ENCODE results near the gene ACOT8. TPM values are rescaled to one million over a fixed set of nuclear protein-coding genes. Genes with fewer than 3 reads are reported as not detected.

The ACOT8 gene
- polyA plus RNA-seq, 2 of the 4 experiments (the other 2 are of a cell fraction) = 14.0 to 18.5 TPM

- POLR2A ChIA-PET = interaction anchor here (1.6 kb wide), 1 partner anchor 54 kb away, joined by 4 read pairs; the partner anchor contains the start of gene ZSWIM1
- ATAC-seq = peak in 1 of 2 experiments; percentile 18; a peak in 1 of 6 replicates
Observed at GRCh38 chr20:45826381-45827019, 30.7 kb downstream of the ACOT8 start.

GRCh38 chr20:45823949-45824835, 33.0 kb downstream of the ACOT8 start:
- no peak for TF ChIP-seq ZC3H11A (IDR thresholded peaks at IDR 0.05)
- no peak for TF ChIP-seq CBX2 (IDR thresholded peaks at IDR 0.05; ENCODE audit: borderline replicate concordance, low read depth)
- no peak for TF ChIP-seq CHD2 (IDR thresholded peaks at IDR 0.05; ENCODE audit: low read length, partially characterized antibody)
- no peak for TF ChIP-seq CEBPB (IDR thresholded peaks at IDR 0.05)
- TF ChIP-seq CTCF (IDR thresholded peaks at IDR 0.05) = no peak; the same call in 2 of the 3 replicates
- no peak for TF ChIP-seq JUNB (IDR thresholded peaks at IDR 0.05)
- no peak for TF ChIP-seq REST (IDR thresholded peaks at IDR 0.05)
- 0 out of 3 replicates have a peak, but pooled peaks have one; percentile 18 for TF ChIP-seq SMC3 (IDR thresholded peaks at IDR 0.05)
- no peak for TF ChIP-seq MYC (IDR thresholded peaks at IDR 0.05; ENCODE audit: borderline replicate concordance, low read length)
- no peak for TF ChIP-seq EHMT2 (IDR thresholded peaks at IDR 0.05; ENCODE audit: low read depth)
- TF ChIP-seq ZNF302 (CRISPR knock-in tag; IDR thresholded peaks at IDR 0.05) = no peak
- TF ChIP-seq RAD21 (conservative IDR thresholded peaks at IDR 0.05 in 1 of 2, IDR thresholded peaks at IDR 0.05 in 1 of 2) = peak; percentile 40 to 57
- no peak for TF ChIP-seq ELK1 (IDR thresholded peaks at IDR 0.05; ENCODE audit: low read depth, low read length)
- no peak for TF ChIP-seq KDM1A (IDR thresholded peaks at IDR 0.05; ENCODE audit: low read depth)
- no peak for TF ChIP-seq ZSCAN20 (CRISPR knock-in tag; IDR thresholded peaks at IDR 0.05)
- H3K9me3 ChIP-seq = no peaks in the 10 kb centered on the region
- no peak for FAIRE-seq
- ChIA-PET POLR2A (interaction anchor here (0.9 kb wide), 1 partner anchor 59 kb away, joined by 3 read pairs; no protein-coding TSS in a partner anchor), CTCF (interaction anchor here (0.9 to 1.7 kb wide), 9 partner anchors 9 to 190 kb away, joined by 3 to 8 read pairs (median 3); partner anchors contain the start of gene SNX21)
- WGBS (ENCODE audit: missing lambda C conversion rate) = 73% methylated on average over 50 of the region's 57 CpGs
- peak in 1 of 2 experiments; percentile 49 for DNase-seq (ENCODE audit: low read depth in 1 of 2, low spot score in 1 of 2)
- peak; percentile 40 to 71; a peak in 3 of 6 replicates for ATAC-seq
- peaks cover 10% of the 10 kb centered on the region; the same call in 2 of the 3 replicates for H3K4me1 ChIP-seq
- H3K27ac ChIP-seq = no peak overlapping the region
- H3K4me2 ChIP-seq = no peak overlapping the region
- no peak overlapping the region for H3K4me3 ChIP-seq

More at GRCh38 chr20:45826381-45827019, 30.7 kb downstream of the ACOT8 start:
- CTCF ChIA-PET = interaction anchor here (1.2 to 1.6 kb wide), 4 partner anchors 10 to 143 kb away, joined by 3 to 7 read pairs (median 4); no protein-coding TSS in a partner anchor
- H3K27ac ChIP-seq = 0 out of 6 replicates have a peak overlapping the region, but pooled peaks of 1 of the 2 experiments have one; percentile 6
- DNase-seq (ENCODE audit: low read depth in 1 of 2, low spot score in 1 of 2) (no peak), FAIRE-seq (no peak)
- no peak for TF ChIP-seq POLR2AphosphoS2 (conservative IDR thresholded peaks at IDR 0.05; ENCODE audit: low read length)
- no peak for TF ChIP-seq NFE2L2 (conservative IDR thresholded peaks at IDR 0.05; ENCODE audit: low read length)
- no peak for TF ChIP-seq TFCP2L1 (CRISPR knock-in tag; IDR thresholded peaks at IDR 0.05)
- TF ChIP-seq CHD2 (IDR thresholded peaks at IDR 0.05; ENCODE audit: low read length, partially characterized antibody) = no peak
- no peak for TF ChIP-seq E2F6 (IDR thresholded peaks at IDR 0.05; ENCODE audit: borderline replicate concordance, low read depth)
- TF ChIP-seq KDM1A (IDR thresholded peaks at IDR 0.05; ENCODE audit: low read depth) = no peak
- TF ChIP-seq MAFK (IDR thresholded peaks at IDR 0.05; ENCODE audit: partially characterized antibody) = no peak
- TF ChIP-seq MYC (IDR thresholded peaks at IDR 0.05; ENCODE audit: borderline replicate concordance, low read length) = no peak
- no peak for TF ChIP-seq HOXB5 (CRISPR knock-in tag; IDR thresholded peaks at IDR 0.05)
- WGBS (ENCODE audit: missing lambda C conversion rate) = 66% methylated on average over 6 of the region's 6 CpGs
- no peak overlapping the region for H3K4me3 ChIP-seq
- H3K4me1 ChIP-seq = peaks cover 10% of the 10 kb centered on the region; the same call in 2 of the 3 replicates
- H3K4me2 ChIP-seq = no peak overlapping the region
- no peaks in the 10 kb centered on the region for H3K9me3 ChIP-seq

Data from A549 (cell line).